Daoy (cell line): ENCODE data around the gene PCDHGC4. TPM values are rescaled to one million over a fixed set of nuclear protein-coding genes. Genes with fewer than 3 reads are reported as not detected.

ENCODE experiments used
- DNase-seq: peaks from one replicate; pipeline ENCODE4 v3.0.0-alpha.2; 2015; ENCODE audit warnings: low read depth
- total RNA-seq: library from RNA; depleted of rRNA; stranded (reverse); fragments of >200 nt; shearing (Covaris generic); gene quantifications from 2 replicates; pipeline ENCODE4 v1.2.3, GENCODE V29; 2014; rRNA removed

The PCDHGC4 gene
- total RNA-seq, 1 experiment from 2014 or later = 0.23 TPM

GRCh38 chr5:141529002-141529401, 44.2 kb downstream of the PCDHGC4 start:
- DNase-seq = peak; percentile 68

GRCh38 chr5:141529873-141530272, 45.0 kb downstream of the PCDHGC4 start:
- no peak for DNase-seq

GRCh38 chr5:141532726-141533125, 47.9 kb downstream of the PCDHGC4 start:
- no peak for DNase-seq

GRCh38 chr5:141533897-141534296, 49.1 kb downstream of the PCDHGC4 start:
- no peak for DNase-seq

- no peak for DNase-seq
Observed at GRCh38 chr5:141534492-141535213, 49.8 kb downstream of the PCDHGC4 start.

Other genes with a start within 250 kb of the PCDHGC4 start
- gene PCDHB15, start 239.6 kb upstream of the PCDHGC4 start, total RNA-seq = 0.21 and 0.86 TPM in 2 replicates
- 0.11 and 1.8 TPM in 2 replicates for gene SLC25A2, start 181.0 kb upstream of the PCDHGC4 start, total RNA-seq
- gene TAF7, start 164.2 kb upstream of the PCDHGC4 start, total RNA-seq = 55.5 and 57.7 TPM in 2 replicates
- gene PCDHGA1, start 154.5 kb upstream of the PCDHGC4 start, total RNA-seq = 0.18 and 0.34 TPM in 2 replicates
- gene PCDHGA2, start 146.3 kb upstream of the PCDHGC4 start, total RNA-seq = 0.15 and 0.74 TPM in 2 replicates
- gene PCDHGA3, start 141.2 kb upstream of the PCDHGC4 start, total RNA-seq = 0.57 TPM in 1 of 2 replicates, not detected in the other
- gene PCDHGB1, start 134.9 kb upstream of the PCDHGC4 start, total RNA-seq = 1.4 and 1.5 TPM in 2 replicates
- gene PCDHGA4, start 130.0 kb upstream of the PCDHGC4 start, total RNA-seq = 0.63 and 1.6 TPM in 2 replicates
- gene PCDHGB2, start 125.0 kb upstream of the PCDHGC4 start, total RNA-seq = 0.23 and 0.24 TPM in 2 replicates
- 0.23 and 0.39 TPM in 2 replicates for gene PCDHGA5, start 120.9 kb upstream of the PCDHGC4 start, total RNA-seq
- 0.68 and 1.1 TPM in 2 replicates for gene PCDHGB3, start 114.8 kb upstream of the PCDHGC4 start, total RNA-seq
- gene PCDHGA6, start 111.1 kb upstream of the PCDHGC4 start, total RNA-seq = 0.24 and 0.46 TPM in 2 replicates
- gene PCDHGA7, start 102.3 kb upstream of the PCDHGC4 start, total RNA-seq = 0.06 and 0.42 TPM in 2 replicates
- 0.06 and 0.09 TPM in 2 replicates for gene PCDHGB4, start 97.3 kb upstream of the PCDHGC4 start, total RNA-seq
- gene PCDHGA8, start 92.4 kb upstream of the PCDHGC4 start, total RNA-seq = 0.06 TPM in 1 of 2 replicates, not detected in the other
- 0.09 TPM in 1 of 2 replicates, not detected in the other for gene PCDHGB5, start 87.1 kb upstream of the PCDHGC4 start, total RNA-seq
- gene PCDHGA9, start 82.3 kb upstream of the PCDHGC4 start, total RNA-seq = 1.2 TPM in 1 of 2 replicates, not detected in the other
- gene PCDHGB6, start 77.0 kb upstream of the PCDHGC4 start, total RNA-seq = 1.3 and 2.5 TPM in 2 replicates
- gene PCDHGA10, start 72.0 kb upstream of the PCDHGC4 start, total RNA-seq = 0.06 and 0.30 TPM in 2 replicates
- 0.06 and 0.17 TPM in 2 replicates for gene PCDHGB7, start 67.4 kb upstream of the PCDHGC4 start, total RNA-seq
- gene PCDHGA11, start 64.0 kb upstream of the PCDHGC4 start, total RNA-seq = 15.0 TPM in 2 replicates
- gene PCDHGA12, start 54.5 kb upstream of the PCDHGC4 start, total RNA-seq = not detected in 2 replicates
- gene PCDHGC3, start 9.1 kb upstream of the PCDHGC4 start, total RNA-seq = 37.0 and 41.5 TPM in 2 replicates
- 0.06 and 0.09 TPM in 2 replicates for gene PCDHGC5, start 4.1 kb downstream of the PCDHGC4 start, total RNA-seq
- gene DIAPH1, start 134.0 kb downstream of the PCDHGC4 start, total RNA-seq = 40.7 and 43.5 TPM in 2 replicates
- 62.0 and 62.6 TPM in 2 replicates for gene HDAC3, start 151.8 kb downstream of the PCDHGC4 start, total RNA-seq
- gene RELL2, start 152.0 kb downstream of the PCDHGC4 start, total RNA-seq = 2.6 and 3.4 TPM in 2 replicates
- gene FCHSD1, start 166.4 kb downstream of the PCDHGC4 start, total RNA-seq = 7.5 and 13.2 TPM in 2 replicates
- 1.7 and 3.0 TPM in 2 replicates for gene ARAP3, start 197.2 kb downstream of the PCDHGC4 start, total RNA-seq